GM20431 (cell line): ENCODE measurements around the gene DTYMK.

ENCODE experiments used
- in situ Hi-C: fragments of 300-500 bp; cut with MseI, MboI; formaldehyde crosslinking; loops from one replicate; pipeline ENCODE4 v1.15.0; 2020; ENCODE audit warnings: low sequenced_read_pairs; ENCODE audit not compliant: unreplicated experiment

DTYMK gene

GRCh38 chr2:241708879-241709278 lies 22.3 kb upstream of the DTYMK start:
- in situ Hi-C loops = no loop called here

- in situ Hi-C loops = no loop called here
Measured at GRCh38 chr2:241706537-241706936, 19.9 kb upstream of the DTYMK start.

GRCh38 chr2:241703032-241703604 lies 16.5 kb upstream of the DTYMK start:
- in situ Hi-C loops = no loop called here

- in situ Hi-C loops = no loop called here
Measured at GRCh38 chr2:241702155-241703031, 15.8 kb upstream of the DTYMK start.

GRCh38 chr2:241701399-241702154 lies 15.0 kb upstream of the DTYMK start, which contains the start of gene ING5:
TSS of gene ING5 (plus strand) at chr2:241702039. CDS start at chr2:241702066, 27 bp downstream.
- in situ Hi-C loops = no loop called here

GRCh38 chr2:241701149-241701398 lies 14.5 kb upstream of the DTYMK start:
- in situ Hi-C loops = no loop called here

GRCh38 chr2:241695651-241696050 lies 9.0 kb upstream of the DTYMK start:
- in situ Hi-C loops = no loop called here

- in situ Hi-C loops = no loop called here
Measured at GRCh38 chr2:241692448-241692847, 5.8 kb upstream of the DTYMK start.

GRCh38 chr2:241690202-241690717 lies 3.6 kb upstream of the DTYMK start:
- in situ Hi-C loops = no loop called here

- in situ Hi-C loops = no loop called here
Measured at GRCh38 chr2:241689306-241689705, 2.7 kb upstream of the DTYMK start.

- in situ Hi-C loops = no loop called here
Measured at GRCh38 chr2:241686324-241686649, 328 bp downstream of the DTYMK start.

- in situ Hi-C loops = no loop called here
Measured at GRCh38 chr2:241680827-241681599, 5.6 kb downstream of the DTYMK start.

- in situ Hi-C loops = no loop called here
Measured at GRCh38 chr2:241680044-241680443, 6.6 kb downstream of the DTYMK start.

- in situ Hi-C loops = no loop called here
Measured at GRCh38 chr2:241678784-241679540, 7.7 kb downstream of the DTYMK start.

- in situ Hi-C loops = no loop called here
Measured at GRCh38 chr2:241678307-241678706, 8.3 kb downstream of the DTYMK start.

GRCh38 chr2:241677392-241677791 lies 9.2 kb downstream of the DTYMK start:
- in situ Hi-C loops = no loop called here

GRCh38 chr2:241676665-241677064 lies 9.9 kb downstream of the DTYMK start:
- in situ Hi-C loops = no loop called here

- in situ Hi-C loops = no loop called here
Measured at GRCh38 chr2:241675885-241676284, 10.7 kb downstream of the DTYMK start.

GRCh38 chr2:241673797-241674725 lies 12.6 kb downstream of the DTYMK start:
- in situ Hi-C loops = no loop called here
